GM21717 (cell line): ENCODE data around the gene ARHGAP22.

Source experiments
- ATAC-seq: cut with Tn5 transposase; IDR thresholded peaks from one replicate; pipeline ENCODE4 v1.9.1; 2021; ENCODE audit warnings: mild to moderate bottlenecking, moderate library complexity; ENCODE audit not compliant: unreplicated experiment

ARHGAP22 gene

DNA sequence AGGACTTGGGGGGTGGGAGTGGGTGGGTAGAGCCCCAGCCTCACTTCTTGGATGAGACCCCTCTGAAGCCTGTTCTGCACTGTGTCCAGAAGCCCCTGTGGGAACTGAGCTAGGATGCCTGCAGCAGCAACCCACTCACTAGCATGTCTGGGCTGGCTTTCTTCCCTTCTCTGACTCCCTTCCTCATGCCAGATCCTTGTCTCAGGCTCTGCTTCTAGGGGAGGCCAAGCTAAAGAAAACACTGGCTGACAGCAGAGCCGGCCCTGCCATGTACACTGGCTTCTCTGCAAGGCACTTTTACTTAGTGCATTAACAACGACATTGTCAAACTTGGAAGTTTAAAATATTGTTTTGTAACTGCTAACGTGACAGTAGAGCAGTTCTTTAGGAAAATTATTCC lies 50.2 kb downstream of the ARHGAP22 start:
- no peak for ATAC-seq

GRCh38 chr10:48554246-48554645 lies 50.6 kb downstream of the ARHGAP22 start:
- ATAC-seq = no peak

- no peak for ATAC-seq
These were observed 51.8 kb downstream of the ARHGAP22 start for GRCh38 chr10:48552946-48553564.

DNA sequence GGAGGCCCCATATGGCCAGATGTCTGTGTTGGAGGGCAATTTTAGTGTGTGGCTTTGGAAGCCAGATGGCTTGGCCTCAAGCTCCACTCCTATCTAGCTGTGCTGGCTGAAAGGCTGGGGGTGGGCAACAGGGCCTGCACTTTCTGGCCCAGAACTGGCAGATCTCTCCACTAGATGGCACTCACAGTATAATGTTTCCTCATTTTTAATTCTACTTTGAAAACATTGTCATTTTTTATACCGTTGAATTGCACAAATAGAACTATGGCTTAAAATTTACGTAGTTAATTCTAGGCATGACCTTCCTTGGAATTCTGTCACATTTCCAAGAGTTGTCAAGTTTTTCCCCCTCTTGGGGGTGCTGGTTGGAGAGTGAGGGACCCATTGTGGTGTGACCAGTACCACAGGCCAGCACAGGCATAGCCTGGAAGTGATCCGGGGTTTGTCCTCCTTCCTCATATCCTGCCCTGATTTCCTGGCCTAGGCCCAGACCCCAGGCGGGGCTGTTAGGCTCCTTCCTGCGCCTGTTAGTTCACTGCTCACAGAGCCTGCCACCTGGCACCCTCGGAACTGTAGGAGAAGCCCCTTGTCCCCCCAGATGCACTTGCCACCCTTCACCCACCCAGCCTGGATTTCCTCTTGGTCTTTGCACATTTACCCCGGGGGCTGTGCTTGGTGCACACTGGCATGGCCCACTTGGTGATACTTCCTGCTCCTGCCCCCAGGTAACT lies 52.8 kb downstream of the ARHGAP22 start:
- ATAC-seq = no peak

- ATAC-seq = no peak
These were observed 53.9 kb downstream of the ARHGAP22 start for GRCh38 chr10:48550977-48551376.

GRCh38 chr10:48550071-48550691 lies 54.7 kb downstream of the ARHGAP22 start:
- no peak for ATAC-seq

- ATAC-seq = no peak
These were observed 55.6 kb downstream of the ARHGAP22 start for GRCh38 chr10:48549236-48549635.

GRCh38 chr10:48548531-48549135 lies 56.2 kb downstream of the ARHGAP22 start:
- ATAC-seq = no peak

DNA sequence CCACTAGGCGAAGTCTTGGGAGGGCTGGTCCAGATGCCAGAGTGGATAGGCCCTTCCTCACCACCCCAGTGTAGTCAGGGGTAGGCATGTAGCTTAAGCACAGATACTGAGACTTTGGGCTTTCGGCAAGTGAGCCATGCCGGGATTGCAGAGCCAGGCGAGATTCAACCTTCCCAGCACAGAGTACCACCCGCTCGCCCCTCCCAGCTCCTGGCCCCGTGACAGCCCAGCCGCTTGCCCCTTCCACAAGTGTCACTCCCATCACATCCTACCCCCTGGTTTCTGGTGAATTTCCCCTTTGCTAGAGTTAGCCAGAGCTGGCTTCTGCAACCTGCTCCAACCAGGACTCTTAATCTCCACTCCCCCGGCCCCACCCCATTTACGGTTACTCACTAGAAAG lies 56.9 kb downstream of the ARHGAP22 start:
- ATAC-seq = no peak

GRCh38 chr10:48547061-48547895 lies 57.6 kb downstream of the ARHGAP22 start:
- no peak for ATAC-seq

GRCh38 chr10:48545462-48546145 lies 59.3 kb downstream of the ARHGAP22 start:
- no peak for ATAC-seq

DNA sequence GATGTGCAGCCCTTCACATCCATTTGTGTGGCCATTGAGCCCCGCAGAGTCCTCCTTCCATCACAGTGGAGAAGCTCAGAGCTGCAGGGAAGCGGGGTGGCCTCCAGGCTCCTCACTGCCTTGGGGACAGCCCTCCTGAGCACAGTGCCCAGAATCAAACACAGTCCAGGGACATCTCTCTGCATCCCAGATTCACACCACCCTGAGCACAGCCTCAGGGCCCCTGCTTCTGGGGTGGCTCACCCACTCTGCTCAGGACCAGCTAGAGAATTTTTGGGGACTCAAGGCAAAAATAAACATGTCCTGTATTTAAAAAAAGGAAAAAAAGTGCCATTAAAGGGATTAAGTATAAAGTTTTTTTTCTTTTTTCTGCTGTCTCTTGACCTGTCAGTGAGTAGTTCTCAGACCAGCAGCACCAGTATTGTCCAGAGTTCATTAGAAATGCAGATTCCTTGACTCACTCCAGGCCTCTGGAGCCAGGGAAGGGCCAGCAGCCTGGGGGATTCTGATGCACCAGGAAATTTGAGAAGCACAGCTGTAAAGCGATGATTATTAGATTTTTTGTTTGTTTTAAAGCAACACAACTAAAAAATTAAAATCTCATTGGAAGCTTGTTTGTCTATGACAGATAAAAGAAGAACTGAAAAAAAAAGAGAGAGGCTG lies 61.6 kb downstream of the ARHGAP22 start:
- no peak for ATAC-seq

GRCh38 chr10:48542471-48543181 lies 62.2 kb downstream of the ARHGAP22 start:
- ATAC-seq = no peak

GRCh38 chr10:48541144-48541795 lies 63.6 kb downstream of the ARHGAP22 start:
- no peak for ATAC-seq

GRCh38 chr10:48538611-48539010 lies 66.3 kb downstream of the ARHGAP22 start:
- no peak for ATAC-seq

GRCh38 chr10:48536916-48537890 lies 67.7 kb downstream of the ARHGAP22 start:
- no peak for ATAC-seq

GRCh38 chr10:48536156-48536500 lies 68.7 kb downstream of the ARHGAP22 start:
- ATAC-seq = no peak
